Astrocyte (in vitro differentiated cells and primary cell): ENCODE measurements around the gene TUT4. TPM values are rescaled to one million over a fixed set of nuclear protein-coding genes. Genes with fewer than 3 reads are reported as not detected.

Experiments used
- DNase-seq: peaks from one replicate; pipeline ENCODE4 v3.0.0-alpha.2; 2010; ENCODE audit warnings: low read depth
- FAIRE-seq: peaks from 2 replicates; lab custom pipeline; 2011; peaks lifted over from hg19 to GRCh38; lab: Jason Lieb, UNC
- H2AFZ ChIP-seq: 2 replicates; pipeline ENCODE4 v1.6.0; 2012; ENCODE audit warnings: low read depth, low read length, inconsistent platforms
- H3K27ac ChIP-seq: 2 replicates; pipeline ENCODE4 v1.5.1; 2011; ENCODE audit warnings: low read depth, low read length, inconsistent platforms
- H3K27me3 ChIP-seq: 2 replicates; pipeline ENCODE4 v1.6.0; 2011; ENCODE audit warnings: low read length, inconsistent platforms; ENCODE audit not compliant: insufficient read depth
- H3K36me3 ChIP-seq: 2 replicates; pipeline ENCODE4 v1.5.1; 2011; ENCODE audit warnings: low read length, inconsistent platforms; ENCODE audit not compliant: insufficient read depth
- H3K4me1 ChIP-seq: 2 replicates; pipeline ENCODE4 v1.5.1; 2011; ENCODE audit warnings: low read length, inconsistent platforms; ENCODE audit not compliant: insufficient read depth
- H3K4me2 ChIP-seq: 2 replicates; pipeline ENCODE4 v1.6.0; 2012; ENCODE audit warnings: low read length, inconsistent platforms
- H3K4me3 ChIP-seq: 2 replicates; pipeline ENCODE4 v1.5.1; 2011; ENCODE audit warnings: low read depth, mild to moderate bottlenecking, low read length, inconsistent platforms; ENCODE audit not compliant: insufficient read depth
- H3K79me2 ChIP-seq: 2 replicates; pipeline ENCODE4 v1.6.0; 2012; ENCODE audit warnings: mild to moderate bottlenecking, low read length, inconsistent platforms; ENCODE audit not compliant: insufficient read depth
- H3K9ac ChIP-seq: 2 replicates; pipeline ENCODE4 v1.6.0; 2012; ENCODE audit warnings: mild to moderate bottlenecking, low read length, inconsistent platforms
- H3K9me3 ChIP-seq: 2 replicates; pipeline ENCODE4 v1.5.1; 2012; ENCODE audit warnings: low read depth, mild to moderate bottlenecking, low read length, inconsistent platforms; ENCODE audit not compliant: insufficient read depth
- H4K20me1 ChIP-seq: 2 replicates; pipeline ENCODE4 v1.6.0; 2012; ENCODE audit warnings: low read length, inconsistent platforms; ENCODE audit not compliant: insufficient read depth
- H3K27ac Mint-ChIP-seq: one replicate; pipeline ENCODE4 v1.8.0; 2021; ENCODE audit warnings: mild to moderate bottlenecking, mixed read lengths; ENCODE audit not compliant: unreplicated experiment
- H3K27me3 Mint-ChIP-seq: one replicate; pipeline ENCODE4 v1.8.0; 2021; ENCODE audit warnings: low read depth, mixed read lengths; ENCODE audit not compliant: unreplicated experiment
- H3K36me3 Mint-ChIP-seq: one replicate; pipeline ENCODE4 v1.8.0; 2021; ENCODE audit warnings: low read depth, mixed read lengths; ENCODE audit not compliant: unreplicated experiment
- H3K4me1 Mint-ChIP-seq: one replicate; pipeline ENCODE4 v1.8.0; 2021; ENCODE audit warnings: low read depth, mixed read lengths; ENCODE audit not compliant: unreplicated experiment
- H3K4me3 Mint-ChIP-seq: one replicate; pipeline ENCODE4 v1.8.0; 2021; ENCODE audit warnings: mild to moderate bottlenecking, moderate library complexity, mixed read lengths; ENCODE audit not compliant: unreplicated experiment
- H3K9me3 Mint-ChIP-seq: one replicate; pipeline ENCODE4 v1.8.0; 2021; ENCODE audit warnings: mild to moderate bottlenecking, mixed read lengths; ENCODE audit not compliant: unreplicated experiment
- EZH2 ChIP-seq: IDR thresholded peaks from 2 replicates; pipeline ENCODE4 v1.6.1; 2012; ENCODE audit warnings: mild to moderate bottlenecking, low read length, inconsistent platforms; ENCODE audit not compliant: insufficient read depth
- total RNA-seq: library from RNA; stranded (reverse); gene quantifications from 2 replicates; pipeline ENCODE4 v1.2.1, GENCODE V29; 2021
- TF ChIP-seq, protein P1 (sequence below): IDR thresholded peaks from 2 replicates; pipeline ENCODE4 v1.5.1; 2011; ENCODE audit warnings: low read depth, mild to moderate bottlenecking, inconsistent platforms, low read length, moderate library complexity; ENCODE audit not compliant: insufficient read depth

TUT4 gene
- total RNA-seq, 1 donor from 2014 or later = 47.0 TPM

DNA sequence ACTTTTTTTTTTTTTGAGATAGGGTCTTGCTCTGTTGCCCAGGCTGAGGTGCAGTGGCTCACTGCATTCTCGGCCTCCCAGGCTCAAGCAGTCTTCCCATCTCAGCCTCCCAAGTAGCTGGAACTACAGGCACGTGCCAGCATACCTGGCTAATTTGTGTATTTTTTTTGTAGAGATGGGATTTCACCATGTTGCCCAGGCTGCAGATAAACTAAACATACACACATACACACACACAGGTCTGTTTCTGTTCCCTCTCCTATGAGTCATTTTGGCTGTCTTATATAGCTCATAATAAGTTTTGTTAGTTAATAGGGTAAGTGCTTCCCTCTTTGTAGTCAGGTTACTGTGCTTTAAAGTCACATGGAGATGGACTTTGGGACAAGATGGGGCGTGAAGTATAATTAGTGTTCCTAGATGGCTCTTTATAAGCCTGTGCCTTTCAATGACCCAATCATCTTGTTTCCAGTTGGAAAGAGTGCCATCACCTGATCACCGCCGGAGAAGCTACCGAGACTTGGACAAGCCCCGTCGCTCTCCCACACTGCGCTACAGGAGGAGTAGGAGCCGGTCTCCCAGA lies 139.4 kb downstream of the TUT4 start:
- Histone ChIP-seq H3K27ac (no peak overlapping the region), H3K79me2 (no peaks in the 10 kb centered on the region), H3K9ac (no peak overlapping the region), H3K4me2 (no peak overlapping the region), H3K27me3 (no peaks in the 10 kb centered on the region), H3K4me3 (no peak overlapping the region), H4K20me1 (peaks cover 5% of the 10 kb centered on the region), H3K9me3 (no peaks in the 10 kb centered on the region), H3K36me3 (peaks cover 74% of the 10 kb centered on the region), H3K4me1 (no peaks in the 10 kb centered on the region), H2AFZ (no peak overlapping the region)
- TF ChIP-seq, protein P1, sequence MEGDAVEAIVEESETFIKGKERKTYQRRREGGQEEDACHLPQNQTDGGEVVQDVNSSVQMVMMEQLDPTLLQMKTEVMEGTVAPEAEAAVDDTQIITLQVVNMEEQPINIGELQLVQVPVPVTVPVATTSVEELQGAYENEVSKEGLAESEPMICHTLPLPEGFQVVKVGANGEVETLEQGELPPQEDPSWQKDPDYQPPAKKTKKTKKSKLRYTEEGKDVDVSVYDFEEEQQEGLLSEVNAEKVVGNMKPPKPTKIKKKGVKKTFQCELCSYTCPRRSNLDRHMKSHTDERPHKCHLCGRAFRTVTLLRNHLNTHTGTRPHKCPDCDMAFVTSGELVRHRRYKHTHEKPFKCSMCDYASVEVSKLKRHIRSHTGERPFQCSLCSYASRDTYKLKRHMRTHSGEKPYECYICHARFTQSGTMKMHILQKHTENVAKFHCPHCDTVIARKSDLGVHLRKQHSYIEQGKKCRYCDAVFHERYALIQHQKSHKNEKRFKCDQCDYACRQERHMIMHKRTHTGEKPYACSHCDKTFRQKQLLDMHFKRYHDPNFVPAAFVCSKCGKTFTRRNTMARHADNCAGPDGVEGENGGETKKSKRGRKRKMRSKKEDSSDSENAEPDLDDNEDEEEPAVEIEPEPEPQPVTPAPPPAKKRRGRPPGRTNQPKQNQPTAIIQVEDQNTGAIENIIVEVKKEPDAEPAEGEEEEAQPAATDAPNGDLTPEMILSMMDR = no peak
- TF ChIP-seq EZH2 = no peak
- H3K9me3 Mint-ChIP-seq = no peaks in the 10 kb centered on the region
- H3K27ac Mint-ChIP-seq = no peak overlapping the region
- H3K27me3 Mint-ChIP-seq = no peaks in the 10 kb centered on the region
- H3K4me1 Mint-ChIP-seq = no peaks in the 10 kb centered on the region
- DNase-seq (no peak), FAIRE-seq (no peak)
- peaks cover 20% of the 10 kb centered on the region for H3K36me3 Mint-ChIP-seq
- no peak overlapping the region for H3K4me3 Mint-ChIP-seq

DNA sequence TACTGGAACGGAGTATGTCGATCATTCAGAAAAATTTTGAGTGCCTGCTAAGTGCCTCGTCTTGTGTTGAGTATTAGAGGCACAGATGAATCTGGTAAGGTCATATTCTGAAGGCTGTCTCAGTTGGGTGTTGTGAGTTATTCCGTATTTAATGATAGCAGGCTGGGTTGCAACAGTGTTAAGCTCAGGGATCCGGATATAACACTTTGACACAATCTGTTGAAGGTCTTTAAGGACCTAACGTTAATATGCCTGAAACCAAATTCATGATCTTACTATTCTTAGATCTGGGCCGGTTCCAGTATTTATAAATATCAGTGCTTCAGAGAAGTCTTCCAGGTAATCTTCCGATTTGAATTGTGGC lies 147.9 kb downstream of the TUT4 start:
- H3K4me1 ChIP-seq = peaks cover 14% of the 10 kb centered on the region
- H3K27ac ChIP-seq = peak overlapping the region; percentile 92
- H3K4me3 Mint-ChIP-seq = peak overlapping the region; percentile 100
- DNase-seq (no peak), FAIRE-seq (no peak)
- peaks cover 7% of the 10 kb centered on the region for H3K4me1 Mint-ChIP-seq
- H3K36me3 ChIP-seq = peaks cover 20% of the 10 kb centered on the region
- H3K9ac ChIP-seq = peak overlapping the region; percentile 97
- peak overlapping the region; percentile 92 for H3K4me2 ChIP-seq
- H3K9me3 Mint-ChIP-seq = no peaks in the 10 kb centered on the region
- TF ChIP-seq, protein P1 = no peak
- TF ChIP-seq EZH2 = no peak
- H3K9me3 ChIP-seq = no peaks in the 10 kb centered on the region
- H3K27me3 ChIP-seq = no peaks in the 10 kb centered on the region
- H3K27ac Mint-ChIP-seq = peak overlapping the region; percentile 89
- H3K36me3 Mint-ChIP-seq = peaks cover 6% of the 10 kb centered on the region
- peaks cover 8% of the 10 kb centered on the region for H4K20me1 ChIP-seq
- peak overlapping the region; percentile 99 for H3K4me3 ChIP-seq
- no peaks in the 10 kb centered on the region for H3K27me3 Mint-ChIP-seq
- H2AFZ ChIP-seq = peak overlapping the region; percentile 96
- H3K79me2 ChIP-seq = peaks cover 48% of the 10 kb centered on the region
